ENCODE measurements around the gene MAML2.

MAML2 gene

DNA sequence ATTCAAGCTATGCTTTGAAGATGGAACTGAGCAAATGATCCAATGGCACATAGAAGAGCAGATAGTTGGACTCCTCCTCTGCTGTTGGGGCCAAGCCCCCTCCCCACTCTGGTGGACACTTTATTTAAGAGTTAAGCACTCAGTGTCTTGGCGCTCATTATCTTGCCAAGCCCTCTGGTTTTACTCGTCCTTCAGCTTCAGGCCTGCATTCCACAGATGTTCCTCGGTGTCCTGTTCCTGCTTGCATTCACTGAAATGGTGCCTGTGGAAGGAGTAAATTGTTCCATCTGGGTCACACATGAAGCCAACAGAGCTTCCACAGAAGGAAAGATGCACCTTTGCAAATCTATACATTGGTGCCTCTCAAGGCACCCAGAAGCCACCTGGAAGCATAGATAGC is 26.1 kb downstream of the MAML2 start:
- peak; percentile 83 for DNase-seq

- DNase-seq, result no peak
Observed at GRCh38 chr11:96315476-96315875, 27.5 kb downstream of the MAML2 start.

DNA sequence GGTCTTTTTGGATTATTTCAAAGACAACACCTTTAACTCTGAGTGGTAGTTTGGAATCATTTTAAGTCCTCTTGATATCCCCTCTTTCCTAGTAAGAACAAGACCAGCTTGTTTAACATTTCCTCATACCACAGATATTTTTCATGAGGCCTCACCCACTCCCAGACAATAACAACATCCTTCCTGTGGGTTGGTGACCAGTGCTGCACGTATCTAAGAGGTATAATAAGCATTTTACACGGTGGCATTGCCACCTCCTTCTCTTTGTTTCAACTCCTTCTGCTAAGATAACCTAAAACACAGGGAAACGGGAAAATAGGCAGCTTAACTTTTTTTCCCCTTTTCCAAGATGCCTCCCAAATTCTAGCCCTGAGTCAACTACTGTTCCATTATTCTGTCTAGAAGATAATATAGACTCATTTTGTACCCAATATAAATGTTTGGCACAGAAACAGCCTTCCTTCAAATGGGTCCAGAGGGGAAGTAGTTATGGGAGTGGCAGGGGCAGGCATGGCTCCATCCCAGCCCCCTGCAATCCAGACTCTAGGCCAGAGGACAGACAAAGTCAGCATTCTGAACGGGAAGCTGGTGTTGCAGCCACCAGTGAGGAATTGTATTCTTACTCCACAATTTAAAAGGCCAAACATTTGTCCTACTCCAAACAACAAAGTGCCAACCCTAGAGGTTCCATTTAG is 28.5 kb downstream of the MAML2 start:
- no peak for DNase-seq

DNA sequence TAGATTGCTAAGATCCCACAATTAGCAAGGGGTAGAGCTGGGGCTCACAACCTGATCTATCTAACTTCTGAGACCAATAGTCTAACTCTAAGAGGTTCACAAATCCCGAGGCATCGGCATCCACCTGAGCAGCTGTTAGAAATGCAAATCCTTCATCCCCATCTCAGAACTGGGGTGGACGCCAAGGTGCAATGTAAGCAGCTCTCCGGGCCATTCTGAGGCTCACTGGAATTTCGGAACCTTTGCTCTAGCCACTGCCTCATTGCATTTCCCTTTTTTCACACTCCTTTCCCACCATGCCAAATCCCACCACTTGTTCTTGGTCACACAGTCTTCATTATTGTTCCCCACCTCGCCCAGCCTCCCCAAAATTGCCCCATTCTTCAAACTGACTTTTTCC is 29.8 kb downstream of the MAML2 start:
- DNase-seq, result no peak

DNA sequence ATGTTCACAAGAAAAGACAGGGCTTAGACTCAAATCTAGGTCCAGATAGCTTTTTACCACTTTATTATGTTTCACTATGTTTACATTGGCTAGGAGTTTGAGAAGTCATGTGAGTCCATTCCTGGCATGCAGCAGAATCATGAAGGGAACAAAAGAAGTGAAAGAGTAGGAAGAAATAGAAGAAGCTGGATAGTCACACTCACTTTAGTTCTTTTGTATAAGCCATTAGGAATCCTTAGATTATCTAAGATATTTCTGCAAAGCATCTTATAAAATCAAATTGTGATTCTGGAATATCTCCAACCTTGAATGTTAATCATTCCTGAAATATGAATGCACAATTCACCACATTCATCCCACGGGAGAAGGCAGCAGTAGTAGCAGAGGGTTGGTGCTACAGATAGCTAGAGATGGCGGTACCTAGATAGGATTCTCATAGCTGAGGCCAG is 31.9 kb downstream of the MAML2 start:
- no peak for DNase-seq

DNA sequence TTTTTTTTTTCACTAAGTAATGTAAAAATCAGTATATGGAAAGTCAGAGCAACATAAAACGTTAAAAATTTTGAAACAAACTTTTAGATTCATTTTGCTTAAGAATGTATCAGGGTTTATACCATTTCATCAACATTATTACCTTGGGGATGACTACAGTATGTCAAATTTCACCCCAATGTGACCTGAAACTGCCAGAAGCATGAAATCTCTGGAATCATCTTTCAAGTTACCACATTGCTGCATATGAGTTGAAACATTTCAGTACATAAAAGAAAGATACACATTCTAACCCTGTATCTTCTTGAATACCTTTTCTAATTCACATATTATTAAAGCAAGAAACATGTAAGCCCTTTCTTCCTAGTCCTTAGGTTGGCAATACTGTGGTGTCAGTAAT is 32.8 kb downstream of the MAML2 start:
- no peak for DNase-seq

DNA sequence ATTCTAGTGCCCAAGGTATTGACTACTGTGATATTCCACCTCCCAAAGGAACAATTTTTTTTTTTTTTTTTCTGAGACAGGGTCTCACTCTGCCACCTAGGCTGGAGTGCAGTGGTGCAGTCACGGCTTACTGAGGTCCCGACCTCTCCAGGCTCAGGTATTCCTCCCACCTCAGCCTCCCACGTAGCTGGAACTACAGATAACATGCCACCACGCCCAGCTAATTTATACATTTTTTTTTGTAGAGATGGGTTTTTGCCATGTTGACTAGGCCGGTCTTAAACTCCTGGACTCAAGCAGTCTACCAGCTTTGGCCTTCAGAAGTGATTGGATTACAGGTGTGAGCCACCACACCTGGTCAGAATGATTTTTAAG is 33.4 kb downstream of the MAML2 start:
- no peak for DNase-seq

DNA sequence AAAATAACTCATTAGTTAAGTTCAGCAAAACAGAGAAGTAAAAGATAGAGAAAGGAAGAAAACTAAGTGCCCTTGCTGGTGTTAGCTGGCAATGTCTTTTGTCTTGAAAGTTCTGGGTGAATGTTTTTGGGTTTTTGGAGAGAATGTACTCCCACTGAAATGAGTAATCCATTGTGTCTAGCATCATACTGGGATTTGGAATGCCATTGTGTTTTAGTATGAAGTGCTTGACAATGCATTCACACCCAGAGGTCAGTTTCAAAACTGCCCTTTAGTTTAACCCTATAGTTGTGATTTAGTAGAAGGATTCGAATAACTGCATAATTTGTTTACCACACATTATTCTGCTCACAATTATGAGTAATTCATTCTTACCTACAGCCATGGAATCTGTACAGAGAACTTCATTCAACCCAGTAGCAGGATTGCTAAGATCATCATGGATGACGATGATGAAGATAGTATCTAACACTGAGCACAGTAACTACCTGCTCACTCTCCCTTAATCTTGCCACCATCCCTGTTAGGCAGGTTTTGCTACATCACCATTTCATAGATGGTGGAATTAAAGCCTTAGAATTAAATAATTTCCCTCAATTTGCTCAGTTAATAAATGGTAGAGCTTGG is 33.9 kb downstream of the MAML2 start:
- no peak for DNase-seq

DNA sequence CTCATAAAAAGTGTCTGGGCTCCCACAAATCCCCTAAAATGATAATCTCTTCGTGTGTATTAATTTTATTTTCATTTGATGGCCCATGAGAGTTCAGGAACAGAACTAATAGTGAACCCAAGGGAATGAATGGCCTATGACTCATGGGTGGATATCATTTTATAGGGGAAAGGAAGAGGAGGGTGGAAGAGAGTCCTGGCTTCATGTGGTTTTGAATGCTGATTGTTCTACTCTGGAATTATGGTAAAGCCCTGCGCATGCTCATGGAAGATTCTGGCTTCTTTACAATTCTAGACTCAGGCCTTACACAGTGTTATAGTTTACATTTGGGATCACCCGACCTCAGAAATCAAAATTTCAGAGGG is 35.2 kb downstream of the MAML2 start:
- DNase-seq, result no peak

DNA sequence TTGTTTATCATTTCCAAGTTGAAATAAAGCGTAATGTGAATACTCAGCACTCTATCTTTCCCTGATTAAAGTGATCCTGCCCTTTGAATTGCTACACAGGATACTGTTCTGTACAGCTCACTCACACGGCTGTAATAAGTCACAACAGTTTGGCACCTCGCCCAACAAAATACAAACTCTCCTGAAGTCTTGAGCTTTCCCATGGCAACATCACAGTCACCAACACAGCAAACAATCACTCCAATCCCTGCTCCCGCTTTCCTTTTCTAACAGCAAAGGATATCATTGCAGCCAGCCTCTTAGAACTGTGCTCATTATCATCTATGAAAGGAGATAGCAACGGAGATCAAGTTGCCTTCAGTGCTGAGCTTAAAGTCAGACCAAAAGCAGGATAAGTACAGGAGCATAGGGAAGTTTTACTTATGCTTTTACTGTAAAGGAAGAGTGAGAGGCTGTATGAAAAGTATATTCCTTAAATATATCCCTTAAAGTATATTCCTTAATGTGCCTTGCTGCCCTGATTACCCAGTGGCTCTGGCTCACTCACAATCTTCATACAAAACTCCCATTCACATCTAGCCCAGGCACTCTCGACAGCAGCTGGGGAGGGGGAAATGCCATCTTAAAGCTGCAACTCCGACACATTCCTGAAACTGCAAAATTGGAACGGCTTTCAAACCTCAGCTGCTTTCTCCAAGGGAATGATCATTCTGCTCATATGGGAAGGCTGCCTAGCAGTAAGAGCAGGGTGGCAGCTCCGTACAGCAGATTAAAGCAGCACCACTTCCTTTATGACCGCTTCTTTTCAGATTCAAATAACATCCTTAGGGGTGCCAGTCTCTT is 35.8 kb downstream of the MAML2 start:
- DNase-seq, result peak; percentile 80

GRCh38 chr11:96306600-96306932 is 36.4 kb downstream of the MAML2 start:
- no peak for DNase-seq

DNA sequence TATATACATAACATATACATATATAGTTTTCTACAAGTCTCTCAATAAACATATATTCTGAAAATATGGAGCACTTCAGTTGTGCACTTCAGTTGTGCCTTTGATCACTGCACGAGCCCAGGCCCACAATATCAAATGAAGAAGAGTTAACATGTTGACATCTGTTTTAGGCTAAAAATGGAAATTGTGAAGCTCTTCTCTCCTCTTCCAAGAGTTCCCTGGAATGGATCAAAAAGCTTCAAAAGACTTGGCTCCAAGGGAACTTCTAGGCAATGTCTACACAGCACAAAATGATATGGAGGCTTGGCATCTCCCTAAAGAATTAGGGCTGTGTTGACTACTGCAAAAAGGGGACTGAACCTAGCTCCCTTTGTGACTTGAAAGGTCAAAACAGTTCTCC is 36.9 kb downstream of the MAML2 start:
- DNase-seq, result no peak

DNA sequence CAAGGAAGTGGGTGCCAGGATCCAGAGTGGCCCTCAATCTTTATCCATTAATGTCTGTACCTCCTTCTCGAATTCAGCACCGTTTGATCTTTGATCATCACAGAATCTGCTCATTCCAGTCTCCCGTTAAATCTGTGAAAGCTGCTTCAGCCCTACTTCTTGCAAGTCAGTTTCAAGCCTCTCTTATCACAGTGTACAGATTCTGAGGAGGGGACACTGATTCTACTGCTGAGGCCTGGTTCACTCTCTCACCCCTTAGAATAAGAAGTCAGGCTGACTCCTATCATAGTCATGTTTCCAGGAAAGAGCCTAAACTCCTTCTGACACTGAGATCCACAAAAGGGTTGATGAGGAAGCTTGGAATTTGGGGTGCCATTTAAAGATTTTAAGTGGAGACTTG is 39.0 kb downstream of the MAML2 start:
- DNase-seq, result no peak

GRCh38 chr11:96303064-96303463 is 39.9 kb downstream of the MAML2 start:
- no peak for DNase-seq

- no peak for DNase-seq
Observed at GRCh38 chr11:96301818-96302217, 41.2 kb downstream of the MAML2 start.

- DNase-seq, result no peak
Observed at GRCh38 chr11:96299155-96299888, 43.7 kb downstream of the MAML2 start.

- no peak for DNase-seq
Observed at GRCh38 chr11:96295369-96295768, 47.6 kb downstream of the MAML2 start.

GRCh38 chr11:96294289-96294688 is 48.7 kb downstream of the MAML2 start:
- DNase-seq, result no peak

DNA sequence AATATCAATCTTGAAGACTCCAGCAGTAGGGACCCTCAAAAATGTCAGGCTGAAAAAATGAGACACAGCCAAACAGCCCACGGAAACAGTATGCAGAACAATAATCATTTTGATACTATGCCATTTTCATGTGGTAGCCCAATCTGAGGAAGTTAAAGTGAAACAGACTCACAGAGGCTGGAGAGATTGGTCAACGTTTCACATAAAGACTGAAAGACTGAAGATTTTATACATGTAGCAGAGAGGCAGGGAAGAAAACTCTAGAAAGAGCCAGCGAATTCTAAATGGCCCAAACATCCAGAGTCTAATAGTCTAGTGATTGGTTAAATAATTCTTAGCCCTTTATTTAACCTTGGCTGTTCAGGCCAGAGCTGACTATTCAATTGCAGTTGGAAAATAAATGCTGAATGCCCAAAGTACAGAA is 49.4 kb downstream of the MAML2 start:
- no peak for DNase-seq

DNA sequence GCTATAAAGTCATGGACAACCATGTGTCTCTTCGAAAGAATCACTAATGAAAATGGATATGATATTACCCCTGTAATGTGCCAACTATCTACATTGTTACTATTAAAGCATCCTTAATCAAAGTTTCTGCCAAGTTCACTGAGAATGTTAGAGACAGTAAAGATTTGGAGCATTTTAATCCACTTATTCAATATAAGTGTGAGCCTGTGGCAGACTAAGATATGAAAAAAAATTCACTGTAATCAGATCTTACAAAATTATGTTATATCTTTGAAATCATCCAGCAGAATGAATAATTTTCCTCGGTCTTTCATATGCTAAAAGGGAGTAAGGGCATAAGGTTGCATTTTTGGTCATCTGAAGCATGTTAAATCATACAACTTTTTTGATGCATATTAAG is 49.9 kb downstream of the MAML2 start:
- no peak for DNase-seq

DNA sequence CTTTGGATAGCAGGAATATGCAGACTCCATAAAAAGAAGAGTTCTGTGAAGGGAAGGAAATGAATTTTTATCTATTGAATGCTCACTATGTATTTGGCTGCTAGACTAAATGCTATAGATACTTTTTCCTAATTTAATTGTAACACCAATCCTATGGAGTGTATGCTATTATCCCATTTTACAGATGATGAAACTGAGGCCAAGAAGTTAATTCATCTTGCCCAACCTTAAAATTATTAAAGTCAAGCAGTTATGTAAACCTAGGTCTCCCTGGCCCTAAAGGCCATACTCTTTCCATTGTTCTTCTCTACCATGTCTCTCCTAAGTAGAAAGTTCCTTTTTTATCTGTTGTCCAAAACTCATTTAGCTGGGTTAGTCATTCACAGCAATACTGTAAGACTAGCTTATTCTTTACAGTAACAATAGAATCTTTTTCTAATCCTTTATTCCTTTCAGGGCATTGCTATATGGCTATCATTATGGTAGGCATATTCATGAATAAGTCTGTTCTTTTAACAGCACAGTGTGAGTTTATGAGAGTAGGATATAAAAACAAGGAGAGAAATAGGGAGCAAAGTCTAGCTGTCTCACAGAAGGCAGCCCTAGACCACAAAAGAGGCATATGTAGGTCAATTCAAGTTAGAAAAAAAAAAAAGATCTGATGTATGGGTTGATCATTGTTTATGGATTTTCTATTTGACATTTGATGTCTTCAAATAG is 50.5 kb downstream of the MAML2 start:
- no peak for DNase-seq

- DNase-seq, result no peak
Observed at GRCh38 chr11:96290631-96291030, 52.4 kb downstream of the MAML2 start.

- no peak for DNase-seq
Observed at GRCh38 chr11:96290031-96290430, 53.0 kb downstream of the MAML2 start.

Data from islet precursor cell (in vitro differentiated cells).